ENCODE data around the gene RCOR2.
"Not testable (repeated sequence)": the region's sequence is repeated elsewhere in the genome, so short reads cannot be mapped to it uniquely, and the experiment has no call there.

Gene RCOR2

GRCh38 chr11:63875506-63876065, 41.4 kb downstream of the RCOR2 start:
- no peak for DNase-seq

- DNase-seq: no peak
Measured at GRCh38 chr11:63874511-63874910, 42.5 kb downstream of the RCOR2 start.

- no peak for DNase-seq
Measured at GRCh38 chr11:63873311-63873710, 43.7 kb downstream of the RCOR2 start.

- DNase-seq: no peak
Measured at GRCh38 chr11:63872800-63873197, 44.2 kb downstream of the RCOR2 start.

- DNase-seq: peak; percentile 77
Measured at GRCh38 chr11:63871962-63872799, 44.8 kb downstream of the RCOR2 start.

- DNase-seq: no peak
Measured at GRCh38 chr11:63870351-63871140, 46.4 kb downstream of the RCOR2 start.

GRCh38 chr11:63869683-63870082, 47.3 kb downstream of the RCOR2 start:
- DNase-seq: no peak

- no peak for DNase-seq
Measured at GRCh38 chr11:63869171-63869591, 47.8 kb downstream of the RCOR2 start.

- DNase-seq: no peak
Measured at GRCh38 chr11:63868399-63869064, 48.4 kb downstream of the RCOR2 start.

- no peak for DNase-seq
Measured at GRCh38 chr11:63867511-63867910, 49.5 kb downstream of the RCOR2 start.

- DNase-seq: no peak
Measured at GRCh38 chr11:63866211-63866610, 50.8 kb downstream of the RCOR2 start.

- not testable (repeated sequence) for DNase-seq
Measured at GRCh38 chr11:63863620-63864019, 53.3 kb downstream of the RCOR2 start.

GRCh38 chr11:63862923-63863322, 54.0 kb downstream of the RCOR2 start:
- no peak for DNase-seq

Data from NCI-H2029 treated with DMSO at 0.1 percent for 48 hours (cell line).